HG02571 (cell line): ENCODE data around the gene SLC35A2.
"Not testable (repeated sequence)": the region's sequence is repeated elsewhere in the genome, so short reads cannot be mapped to it uniquely, and the experiment has no call there.

Source experiments
- ATAC-seq: cut with Tn5 transposase; IDR thresholded peaks from one replicate; pipeline ENCODE4 v1.9.1; 2021; ENCODE audit warnings: mild to moderate bottlenecking, moderate library complexity; ENCODE audit not compliant: unreplicated experiment

The SLC35A2 gene

DNA sequence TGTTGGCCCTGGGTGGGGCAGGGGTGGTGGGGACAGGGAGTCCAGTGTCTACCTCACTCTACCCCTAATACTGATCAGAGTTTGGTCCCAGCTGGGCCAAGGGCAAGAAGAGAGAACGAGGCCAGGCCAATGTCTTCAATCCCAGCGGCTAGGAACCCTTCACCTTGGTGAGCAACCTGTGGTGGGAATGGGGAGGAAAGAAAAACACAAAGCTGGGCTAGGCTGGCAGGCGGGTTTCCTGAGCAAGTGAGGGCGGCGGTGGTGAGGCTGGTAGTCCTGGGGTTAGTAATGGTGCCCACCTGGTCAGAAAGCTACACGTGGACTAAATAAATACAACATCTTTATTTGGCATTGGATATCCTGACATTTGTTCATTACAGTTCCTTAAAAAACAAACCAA lies 8.2 kb downstream of the SLC35A2 start:
- ATAC-seq, result no peak

DNA sequence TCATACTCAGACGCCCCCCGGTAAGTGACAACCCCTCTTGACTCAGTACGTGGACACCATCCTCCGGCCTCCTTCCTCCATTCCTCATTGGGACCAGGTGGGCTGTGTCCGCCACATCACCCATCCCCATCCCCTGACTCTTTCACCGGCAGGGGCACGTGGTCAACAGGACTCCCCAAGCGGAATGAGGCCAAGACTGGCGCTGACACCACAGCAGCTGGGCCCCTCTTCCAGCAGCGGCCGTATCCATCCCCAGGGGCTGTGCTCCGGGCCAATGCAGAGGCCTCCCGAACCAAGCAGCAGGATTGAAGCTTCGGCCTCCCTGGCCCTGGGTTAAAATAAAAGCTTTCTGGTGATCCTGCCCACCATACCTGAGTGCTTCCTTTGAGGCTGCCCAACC lies 8.7 kb downstream of the SLC35A2 start:
- no peak for ATAC-seq

- ATAC-seq, result no peak
Observed at GRCh38 chrX:48902135-48902534, 9.3 kb downstream of the SLC35A2 start.

DNA sequence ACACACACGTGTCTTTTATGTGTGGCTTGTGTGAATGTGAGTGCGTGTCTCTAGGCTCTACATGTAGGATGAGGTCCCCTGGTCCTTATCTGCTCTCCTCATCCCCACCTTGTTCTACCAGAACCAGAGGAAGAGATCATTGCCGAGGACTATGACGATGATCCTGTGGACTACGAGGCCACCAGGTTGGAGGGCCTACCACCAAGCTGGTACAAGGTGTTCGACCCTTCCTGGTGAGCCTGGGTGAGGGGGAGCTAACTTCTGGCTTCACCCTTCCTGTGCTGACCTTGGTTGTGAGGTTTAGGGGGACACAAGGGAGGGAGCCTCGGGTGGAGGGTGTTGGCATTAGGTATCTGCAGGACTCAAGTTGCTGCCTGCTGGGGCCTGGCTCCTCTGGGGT lies 10.4 kb downstream of the SLC35A2 start:
- ATAC-seq, result no peak

DNA sequence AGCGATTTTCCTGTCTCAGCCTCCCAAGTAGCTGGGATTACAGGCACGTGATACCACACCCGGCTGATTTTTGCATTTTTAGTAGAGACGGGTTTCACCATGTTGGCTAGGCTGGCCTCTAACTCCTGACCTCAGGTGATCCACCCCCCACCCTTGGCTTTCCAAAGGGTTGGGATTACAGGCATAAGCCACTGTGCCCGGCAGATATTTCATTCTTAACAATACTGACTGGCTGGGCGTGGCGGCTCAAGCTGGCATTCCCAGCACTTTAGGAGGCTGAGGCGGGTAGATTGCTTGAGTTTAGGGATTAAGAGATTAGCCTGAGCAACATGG lies 12.4 kb downstream of the SLC35A2 start:
- no peak for ATAC-seq

GRCh38 chrX:48897625-48898306 lies 13.7 kb downstream of the SLC35A2 start, which contains the start of the genes PQBP1 and TIMM17B:
Gene PQBP1 (plus strand): TSS chrX:48897930. CDS start chrX:48898510, 580 bp downstream.
Gene TIMM17B (minus strand): TSS chrX:48897768. CDS start chrX:48897749, 19 bp downstream.
- ATAC-seq, result peak; percentile 87

DNA sequence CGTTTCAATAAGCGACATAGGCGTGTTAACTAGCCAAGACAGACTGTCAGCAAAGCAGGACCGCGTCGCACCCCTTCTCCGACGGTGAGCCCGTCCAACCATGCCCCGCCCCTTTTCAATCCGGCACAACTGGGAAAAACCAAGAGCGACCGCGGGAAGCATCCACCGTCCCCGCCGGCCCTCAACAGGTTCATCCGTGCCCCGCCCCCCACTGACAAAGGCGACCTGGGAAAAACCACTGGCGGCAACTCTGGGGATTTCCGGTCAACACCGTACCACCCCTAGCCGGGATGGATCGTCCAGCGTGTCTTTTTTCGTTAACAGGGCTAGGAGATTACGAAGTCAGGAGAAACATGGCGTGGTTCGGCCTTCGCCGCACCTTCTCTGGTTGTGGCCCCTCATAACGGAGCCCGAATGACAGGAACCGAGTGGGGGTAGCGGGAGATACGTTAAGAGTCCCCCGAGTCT lies 14.3 kb downstream of the SLC35A2 start:
- ATAC-seq, result peak; percentile 5

GRCh38 chrX:48896611-48897011 lies 14.8 kb downstream of the SLC35A2 start:
- no peak for ATAC-seq

GRCh38 chrX:48894891-48895290 lies 16.6 kb downstream of the SLC35A2 start:
- no peak for ATAC-seq

GRCh38 chrX:48893556-48894348 lies 17.7 kb downstream of the SLC35A2 start:
- ATAC-seq, result no peak

GRCh38 chrX:48892896-48893295 lies 18.6 kb downstream of the SLC35A2 start:
- ATAC-seq, result no peak

DNA sequence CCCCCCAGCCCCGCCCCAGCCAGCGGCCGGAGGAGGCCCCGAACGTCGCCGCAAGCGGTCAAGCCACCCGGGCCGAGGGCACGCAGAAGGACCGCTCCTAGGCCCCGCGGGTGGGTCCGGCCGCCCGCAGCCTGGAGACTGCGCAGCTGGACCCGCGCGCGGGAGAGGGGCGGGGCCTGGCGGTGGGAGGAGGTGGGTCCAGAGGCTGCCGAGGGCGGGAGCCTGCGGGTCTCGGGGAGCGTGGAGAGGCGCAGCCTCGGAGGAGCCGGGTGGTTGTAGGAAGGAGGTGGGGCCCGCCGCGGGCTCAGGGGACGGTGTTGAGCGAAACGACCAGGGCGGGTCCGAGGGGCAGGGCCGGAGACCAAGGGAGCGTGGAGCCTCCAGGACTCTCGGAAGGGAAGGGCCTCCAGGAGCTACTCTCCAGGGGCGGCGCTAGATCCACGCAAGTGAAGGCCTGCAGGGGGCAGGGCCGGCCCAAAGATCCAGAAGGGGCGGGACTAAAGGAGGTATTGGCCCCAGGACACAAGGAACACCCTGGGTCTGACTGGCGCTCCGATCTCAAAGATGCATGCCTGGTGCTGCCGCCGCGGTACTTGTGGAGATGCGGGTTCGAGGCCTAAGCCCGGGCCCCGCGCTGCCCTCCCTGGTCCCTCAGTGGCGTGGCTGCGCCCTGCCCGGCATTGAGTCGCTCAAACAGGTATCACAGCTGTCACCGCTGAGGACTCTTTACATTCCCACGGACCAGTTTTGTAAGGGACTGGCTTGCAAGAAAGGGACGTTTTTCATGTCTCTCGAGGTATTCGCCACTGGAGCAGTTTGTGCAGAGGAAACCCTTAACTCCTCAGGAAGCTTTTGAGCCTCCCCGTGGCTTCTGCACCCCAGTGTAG lies 19.8 kb downstream of the SLC35A2 start:
- peak; percentile 73 for ATAC-seq

DNA sequence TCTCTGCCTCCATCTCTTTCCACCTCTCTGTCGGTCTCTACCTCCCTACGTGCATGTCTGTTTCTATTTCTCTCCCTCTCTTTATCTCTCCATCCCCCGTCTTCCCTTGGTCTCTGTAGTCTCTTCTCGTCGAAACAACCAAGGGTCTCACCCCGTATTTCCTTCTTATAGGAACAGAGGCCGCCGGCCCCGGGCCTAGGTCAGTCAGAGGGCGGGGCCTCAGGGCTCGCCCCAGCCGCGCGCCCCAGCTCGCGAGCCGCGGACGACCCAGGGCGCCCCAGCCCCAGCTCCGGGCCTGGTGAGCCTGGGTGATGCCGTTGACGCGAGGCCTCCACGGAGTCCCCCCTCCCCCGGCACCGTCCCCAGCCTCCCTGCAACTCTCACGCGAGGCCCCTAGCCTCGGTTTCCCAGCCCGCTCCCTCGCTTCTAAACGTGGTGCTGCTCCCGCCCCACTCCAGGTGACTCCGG lies 20.5 kb downstream of the SLC35A2 start:
- peak; percentile 45 for ATAC-seq

GRCh38 chrX:48890296-48890925 lies 21.0 kb downstream of the SLC35A2 start:
- ATAC-seq, result no peak

- not testable (repeated sequence) for ATAC-seq
Observed at GRCh38 chrX:48886586-48886985, 24.9 kb downstream of the SLC35A2 start.

GRCh38 chrX:48883729-48884128 lies 27.7 kb downstream of the SLC35A2 start:
- no peak for ATAC-seq

DNA sequence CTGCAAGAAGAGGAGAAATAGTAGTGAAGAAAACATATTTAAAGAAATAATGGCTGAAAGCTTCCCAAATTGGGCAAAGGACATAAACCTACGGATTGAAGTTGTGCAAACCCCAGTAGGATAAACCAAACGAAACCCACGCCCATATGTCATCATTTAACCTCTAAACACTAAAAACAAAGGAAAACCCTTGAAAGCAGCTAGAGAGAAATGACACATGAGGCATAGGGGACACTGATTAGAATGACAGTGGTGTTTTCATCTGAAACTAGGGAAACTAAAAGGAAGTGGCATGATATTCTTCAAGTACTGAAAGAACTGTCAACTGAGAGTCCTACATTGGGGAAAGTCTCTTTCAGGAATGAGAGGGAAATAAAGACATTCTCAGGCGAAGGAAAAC lies 34.5 kb downstream of the SLC35A2 start:
- ATAC-seq, result not testable (repeated sequence)

- ATAC-seq, result not testable (repeated sequence)
Observed at GRCh38 chrX:48872017-48872416, 39.4 kb downstream of the SLC35A2 start.

DNA sequence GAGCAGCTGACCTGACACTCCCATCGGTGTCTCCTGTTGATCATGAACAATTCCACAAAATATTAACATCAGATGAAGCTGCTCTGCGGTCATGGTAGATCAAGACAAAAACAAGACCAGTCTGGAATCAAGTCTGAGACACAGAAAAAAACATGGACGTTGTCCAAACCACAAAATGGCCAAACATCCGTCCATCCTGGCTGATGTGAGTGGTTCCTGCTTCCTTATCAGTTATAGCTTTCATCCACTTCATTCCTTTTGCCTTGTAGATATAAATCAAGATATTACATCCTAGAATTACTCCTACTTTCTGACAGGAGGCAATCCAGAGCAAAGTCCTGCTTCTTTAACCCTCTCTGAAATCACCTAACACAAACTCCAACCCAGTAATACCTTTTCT lies 47.2 kb downstream of the SLC35A2 start:
- ATAC-seq, result no peak

DNA sequence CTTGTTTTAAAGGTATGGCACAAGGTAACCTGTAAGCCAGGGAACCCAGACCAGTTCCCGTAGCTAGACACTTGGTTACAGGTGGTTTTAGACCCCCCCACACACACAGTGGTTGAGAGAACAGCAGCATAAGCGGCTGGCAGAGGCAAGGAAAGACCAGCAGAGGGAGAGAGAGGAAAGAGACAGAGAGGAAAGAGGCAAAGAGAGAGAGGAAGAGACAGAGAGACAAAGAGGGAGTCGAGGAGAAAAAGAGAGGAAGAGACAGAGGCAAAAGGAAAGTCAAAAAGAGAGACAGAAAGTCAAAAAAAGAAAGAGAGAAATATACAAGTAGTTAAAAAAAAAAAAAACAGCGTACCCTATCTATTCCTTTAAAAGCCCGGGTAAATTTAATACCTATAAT lies 56.5 kb downstream of the SLC35A2 start:
- no peak for ATAC-seq
